ENCODE measurements around the gene DDI2.

DNA sequence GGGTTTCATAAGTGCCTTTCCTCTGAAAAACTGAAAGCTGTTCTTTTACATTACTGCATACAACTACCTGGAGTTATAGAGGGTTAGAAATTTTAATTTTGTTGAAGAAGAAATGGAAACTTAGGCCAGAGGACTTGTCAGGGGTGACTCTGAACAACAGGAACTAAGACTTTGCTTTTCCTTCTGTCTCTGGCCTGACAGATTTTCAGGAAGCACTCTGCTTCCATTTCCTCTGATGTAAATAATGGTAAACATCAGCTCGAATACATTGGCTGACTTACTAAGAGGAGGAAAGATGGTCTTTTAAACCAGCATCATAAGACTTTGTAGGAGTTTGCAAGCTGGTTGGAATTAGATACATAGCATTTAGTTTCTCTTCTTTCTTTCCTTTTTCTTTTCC, 39.8 kb downstream of the DDI2 start:
- no peak for TF ChIP-seq POLR2A (IDR thresholded peaks at IDR 0.05)
- TF ChIP-seq, protein P1, sequence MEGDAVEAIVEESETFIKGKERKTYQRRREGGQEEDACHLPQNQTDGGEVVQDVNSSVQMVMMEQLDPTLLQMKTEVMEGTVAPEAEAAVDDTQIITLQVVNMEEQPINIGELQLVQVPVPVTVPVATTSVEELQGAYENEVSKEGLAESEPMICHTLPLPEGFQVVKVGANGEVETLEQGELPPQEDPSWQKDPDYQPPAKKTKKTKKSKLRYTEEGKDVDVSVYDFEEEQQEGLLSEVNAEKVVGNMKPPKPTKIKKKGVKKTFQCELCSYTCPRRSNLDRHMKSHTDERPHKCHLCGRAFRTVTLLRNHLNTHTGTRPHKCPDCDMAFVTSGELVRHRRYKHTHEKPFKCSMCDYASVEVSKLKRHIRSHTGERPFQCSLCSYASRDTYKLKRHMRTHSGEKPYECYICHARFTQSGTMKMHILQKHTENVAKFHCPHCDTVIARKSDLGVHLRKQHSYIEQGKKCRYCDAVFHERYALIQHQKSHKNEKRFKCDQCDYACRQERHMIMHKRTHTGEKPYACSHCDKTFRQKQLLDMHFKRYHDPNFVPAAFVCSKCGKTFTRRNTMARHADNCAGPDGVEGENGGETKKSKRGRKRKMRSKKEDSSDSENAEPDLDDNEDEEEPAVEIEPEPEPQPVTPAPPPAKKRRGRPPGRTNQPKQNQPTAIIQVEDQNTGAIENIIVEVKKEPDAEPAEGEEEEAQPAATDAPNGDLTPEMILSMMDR (IDR thresholded peaks at IDR 0.05), result no peak

Measured in breast epithelium (tissue), 3 donors.